ENCODE data around the gene NOS3. TPM values are rescaled to one million over a fixed set of nuclear protein-coding genes. Genes with fewer than 3 reads are reported as not detected.

NOS3 gene
- total and polyA plus RNA-seq, 2 of the 13 experiments (the other 11 are each of a cell fraction or from before 2014, with no cell fraction given): 3.7 to 7.5 TPM

DNA sequence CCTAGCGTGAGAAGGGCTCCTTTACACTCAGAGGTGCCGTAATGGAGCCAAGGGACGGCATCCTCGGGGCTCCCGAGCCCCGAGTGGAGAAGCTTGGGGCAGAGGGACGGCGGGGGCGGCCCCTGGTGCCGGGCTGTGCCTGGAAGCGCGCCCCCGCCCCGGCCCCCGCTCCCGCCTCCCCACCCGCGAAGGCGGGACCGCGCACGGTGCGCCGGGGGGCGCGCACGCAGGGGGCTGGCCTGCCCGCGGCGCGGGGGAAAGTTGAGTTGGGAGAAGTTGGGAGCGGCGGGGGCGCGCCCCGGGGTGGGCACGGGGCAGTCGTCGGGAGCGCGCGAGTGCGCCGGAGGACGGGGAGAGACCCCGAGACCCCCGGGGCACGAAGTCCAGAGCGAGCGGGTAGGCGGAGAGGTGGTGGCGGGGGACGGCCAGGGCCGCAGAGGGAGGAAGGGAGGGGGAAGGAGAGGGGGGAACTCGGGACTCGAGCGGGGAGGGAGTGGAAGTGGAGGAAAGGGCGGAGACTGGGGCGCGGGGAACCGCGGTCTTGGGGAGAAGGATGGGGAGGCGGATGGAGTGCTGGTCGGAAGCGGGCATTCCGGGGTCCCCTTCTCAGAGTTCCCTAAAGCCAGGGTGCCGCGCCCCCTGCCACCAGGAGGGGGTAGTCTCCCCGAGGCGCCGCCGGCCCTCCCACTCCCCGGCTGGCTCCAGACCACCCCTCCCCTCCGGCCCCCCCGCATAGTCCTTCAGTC is 68.7 kb downstream of the NOS3 start, which contains the start of gene SLC4A2 (continued):
- 0 out of 2 replicates have a peak, but pooled peaks have one; percentile 36 for TF ChIP-seq ARID2 (CRISPR knock-in tag; IDR thresholded peaks at IDR 0.05; ENCODE audit: borderline replicate concordance)
- TF ChIP-seq MTF2 (CRISPR knock-in tag; IDR thresholded peaks at IDR 0.05; ENCODE audit: borderline replicate concordance): no peak
- TF ChIP-seq HDAC2 (CRISPR knock-in tag; IDR thresholded peaks at IDR 0.05): no peak
- no peak for TF ChIP-seq ZEB1 (IDR thresholded peaks at IDR 0.05; ENCODE audit: insufficient replicate concordance, low read depth)
- TF ChIP-seq, protein P1, sequence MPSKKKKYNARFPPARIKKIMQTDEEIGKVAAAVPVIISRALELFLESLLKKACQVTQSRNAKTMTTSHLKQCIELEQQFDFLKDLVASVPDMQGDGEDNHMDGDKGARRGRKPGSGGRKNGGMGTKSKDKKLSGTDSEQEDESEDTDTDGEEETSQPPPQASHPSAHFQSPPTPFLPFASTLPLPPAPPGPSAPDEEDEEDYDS (CRISPR knock-in tag; IDR thresholded peaks at IDR 0.05): no peak
- TF ChIP-seq DPF2 (CRISPR knock-in tag; IDR thresholded peaks at IDR 0.05; ENCODE audit: borderline replicate concordance, low read depth): no peak
- TF ChIP-seq ZNF607 (CRISPR knock-in tag; IDR thresholded peaks at IDR 0.05; ENCODE audit: borderline replicate concordance): no peak
- no peak for TF ChIP-seq ZNF232 (CRISPR knock-in tag; IDR thresholded peaks at IDR 0.05; ENCODE audit: borderline replicate concordance)
- TF ChIP-seq STAT5B (CRISPR knock-in tag; IDR thresholded peaks at IDR 0.05): no peak
- TF ChIP-seq ZNF138 (CRISPR knock-in tag; IDR thresholded peaks at IDR 0.05; ENCODE audit: low read depth): 0 out of 2 replicates have a peak, but pooled peaks have one; percentile 47
- no peak for TF ChIP-seq FOXP1 (IDR thresholded peaks at IDR 0.05)
- no peak for TF ChIP-seq FOXP1 (CRISPR knock-in tag; IDR thresholded peaks at IDR 0.05)
- no peak for TF ChIP-seq REL (CRISPR knock-in tag; conservative IDR thresholded peaks at IDR 0.05)
- TF ChIP-seq IKZF5 (CRISPR knock-in tag; IDR thresholded peaks at IDR 0.05): no peak
- no peak for TF ChIP-seq ZNF263 (CRISPR knock-in tag; IDR thresholded peaks at IDR 0.05)
- TF ChIP-seq, protein P2, sequence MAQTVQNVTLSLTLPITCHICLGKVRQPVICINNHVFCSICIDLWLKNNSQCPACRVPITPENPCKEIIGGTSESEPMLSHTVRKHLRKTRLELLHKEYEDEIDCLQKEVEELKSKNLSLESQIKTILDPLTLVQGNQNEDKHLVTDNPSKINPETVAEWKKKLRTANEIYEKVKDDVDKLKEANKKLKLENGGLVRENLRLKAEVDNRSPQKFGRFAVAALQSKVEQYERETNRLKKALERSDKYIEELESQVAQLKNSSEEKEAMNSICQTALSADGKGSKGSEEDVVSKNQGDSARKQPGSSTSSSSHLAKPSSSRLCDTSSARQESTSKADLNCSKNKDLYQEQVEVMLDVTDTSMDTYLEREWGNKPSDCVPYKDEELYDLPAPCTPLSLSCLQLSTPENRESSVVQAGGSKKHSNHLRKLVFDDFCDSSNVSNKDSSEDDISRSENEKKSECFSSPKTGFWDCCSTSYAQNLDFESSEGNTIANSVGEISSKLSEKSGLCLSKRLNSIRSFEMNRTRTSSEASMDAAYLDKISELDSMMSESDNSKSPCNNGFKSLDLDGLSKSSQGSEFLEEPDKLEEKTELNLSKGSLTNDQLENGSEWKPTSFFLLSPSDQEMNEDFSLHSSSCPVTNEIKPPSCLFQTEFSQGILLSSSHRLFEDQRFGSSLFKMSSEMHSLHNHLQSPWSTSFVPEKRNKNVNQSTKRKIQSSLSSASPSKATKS (CRISPR knock-in tag; IDR thresholded peaks at IDR 0.05): no peak
- no peak for TF ChIP-seq ZNF558 (CRISPR knock-in tag; IDR thresholded peaks at IDR 0.05; ENCODE audit: borderline replicate concordance)
- TF ChIP-seq ZNF234 (CRISPR knock-in tag; conservative IDR thresholded peaks at IDR 0.05): no peak
- no peak for TF ChIP-seq GATAD2A (CRISPR knock-in tag; IDR thresholded peaks at IDR 0.05)
- TF ChIP-seq ZNF430 (CRISPR knock-in tag; IDR thresholded peaks at IDR 0.05): peak; percentile 59; the same call in 1 of the 2 replicates
- TF ChIP-seq, protein P3, sequence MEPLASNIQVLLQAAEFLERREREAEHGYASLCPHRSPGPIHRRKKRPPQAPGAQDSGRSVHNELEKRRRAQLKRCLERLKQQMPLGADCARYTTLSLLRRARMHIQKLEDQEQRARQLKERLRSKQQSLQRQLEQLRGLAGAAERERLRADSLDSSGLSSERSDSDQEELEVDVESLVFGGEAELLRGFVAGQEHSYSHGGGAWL (CRISPR knock-in tag; IDR thresholded peaks at IDR 0.05): no peak
- no peak for TF ChIP-seq ZNF891 (CRISPR knock-in tag; IDR thresholded peaks at IDR 0.05)
- no peak for TF ChIP-seq TRIM24 (CRISPR knock-in tag; IDR thresholded peaks at IDR 0.05)
- no peak for TF ChIP-seq IRX3 (CRISPR knock-in tag; IDR thresholded peaks at IDR 0.05; ENCODE audit: borderline replicate concordance, low read depth)
- TF ChIP-seq HHEX (CRISPR knock-in tag; IDR thresholded peaks at IDR 0.05): no peak
- no peak for TF ChIP-seq ZNF569 (CRISPR knock-in tag; IDR thresholded peaks at IDR 0.05; ENCODE audit: borderline replicate concordance)
- TF ChIP-seq ZKSCAN8 (CRISPR knock-in tag; IDR thresholded peaks at IDR 0.05; ENCODE audit: borderline replicate concordance): no peak
- no peak for TF ChIP-seq ZNF781 (CRISPR knock-in tag; IDR thresholded peaks at IDR 0.05; ENCODE audit: borderline replicate concordance, not compliant biosample characterization)
- TF ChIP-seq FOXJ3 (CRISPR knock-in tag; IDR thresholded peaks at IDR 0.05; ENCODE audit: borderline replicate concordance): no peak
